GM21526 (cell line): Measurements from ENCODE around the gene C17orf75.
"Not testable (repeated sequence)": the region's sequence is repeated elsewhere in the genome, so short reads cannot be mapped to it uniquely, and the experiment has no call there.

Source experiments
- ATAC-seq: cut with Tn5 transposase; IDR thresholded peaks from one replicate; pipeline ENCODE4 v1.9.1; 2021; ENCODE audit warnings: moderate library complexity; ENCODE audit not compliant: unreplicated experiment, low FRiP score

The C17orf75 gene

DNA sequence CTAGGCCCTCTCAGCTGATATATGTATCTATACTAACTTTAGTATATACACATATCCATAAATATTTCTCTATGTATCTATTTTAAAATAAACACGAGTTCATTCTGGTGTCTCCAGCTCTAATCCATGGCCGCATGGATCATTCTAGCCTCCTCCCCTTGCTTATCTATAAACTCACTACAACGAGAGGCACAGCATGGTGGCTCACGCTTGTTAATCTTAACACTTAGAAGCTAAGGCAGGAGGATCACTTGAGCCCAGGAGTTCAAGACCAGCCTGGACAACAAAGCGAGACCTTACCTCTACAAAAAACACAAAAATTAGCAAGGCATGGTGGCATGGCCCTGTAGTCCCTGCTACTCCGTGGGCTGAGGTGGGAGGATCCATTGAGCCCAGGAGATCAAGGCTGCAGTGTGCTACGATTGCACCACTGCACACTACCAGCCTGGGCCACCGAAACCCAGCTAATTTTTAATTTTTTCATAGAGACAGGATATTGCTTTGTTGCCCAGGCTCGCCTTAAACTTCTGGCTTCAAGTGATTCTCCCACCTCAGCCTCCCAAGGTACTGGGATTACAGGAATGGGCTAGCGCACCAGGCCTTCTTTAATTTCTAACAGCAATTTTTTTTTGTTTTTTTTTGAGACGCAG, 4.1 kb upstream of the C17orf75 start:
- no peak for ATAC-seq

DNA sequence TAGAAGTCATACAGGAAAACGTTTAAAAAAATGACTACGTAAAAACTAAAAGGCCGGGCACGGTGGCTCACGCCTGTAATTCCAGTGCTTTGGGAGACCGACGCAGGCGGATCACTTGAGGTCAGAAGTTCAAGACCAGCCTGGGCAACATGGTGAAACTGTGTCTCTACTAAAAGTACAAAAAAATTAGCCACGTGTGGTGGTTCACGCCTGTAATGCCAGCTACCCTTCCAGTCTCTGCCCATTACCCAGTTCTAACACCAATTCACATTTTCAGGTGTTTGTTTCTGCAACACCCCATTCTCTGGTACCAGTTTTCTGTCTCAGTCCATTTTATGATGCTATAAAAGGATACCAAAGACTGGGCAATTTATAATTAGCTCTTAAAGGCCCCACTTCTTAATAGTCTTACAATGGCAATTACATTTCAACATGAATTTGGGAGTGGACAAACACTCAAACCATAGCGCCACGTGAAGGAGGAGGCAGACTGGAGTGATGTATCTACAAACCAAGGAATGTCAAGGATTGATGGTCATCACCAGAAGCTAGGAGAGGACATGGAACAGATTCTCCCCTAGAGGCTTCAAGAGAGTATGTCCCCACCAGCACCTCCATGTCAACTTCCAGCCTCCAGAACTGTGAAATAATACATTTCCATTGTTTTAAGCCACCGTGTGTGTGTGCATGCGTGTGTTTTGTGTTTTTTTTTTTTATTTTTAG, 791 bp upstream of the C17orf75 start:
- ATAC-seq: no peak

DNA sequence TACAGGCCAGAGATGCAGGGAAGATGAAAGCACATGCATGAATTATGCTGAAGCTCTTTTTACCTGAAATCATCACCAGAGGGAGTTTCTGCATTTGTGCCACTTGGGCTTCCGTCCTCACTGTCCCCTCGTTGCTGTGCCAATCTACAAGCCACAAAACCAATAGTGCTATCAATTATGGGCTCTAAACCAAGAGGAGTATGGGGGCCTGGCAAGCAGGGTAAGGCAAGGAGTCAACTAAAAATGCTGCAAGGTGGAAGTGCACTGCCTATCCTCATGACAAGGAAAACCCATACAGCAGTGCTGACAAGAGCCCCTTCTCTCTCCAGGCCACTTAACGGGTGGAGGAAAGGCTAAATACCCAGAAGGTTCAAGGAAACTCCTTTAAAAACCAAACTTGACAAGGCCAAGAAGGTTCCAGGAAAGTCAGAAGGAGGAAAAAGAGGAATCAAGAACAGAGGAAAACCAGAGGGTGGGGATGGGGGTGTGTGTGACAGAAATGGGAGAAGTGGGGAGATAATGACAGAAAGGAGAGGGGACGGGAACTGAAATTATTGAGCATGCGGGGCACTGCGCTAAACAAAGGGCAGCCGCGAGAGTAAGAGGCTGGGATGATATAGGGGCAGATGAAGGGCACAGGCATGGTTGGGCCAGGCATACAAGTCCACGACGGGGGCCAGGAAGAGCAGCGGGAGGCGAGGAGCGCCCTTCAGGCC, 674 bp downstream of the C17orf75 start:
- peak; percentile 11 for ATAC-seq

DNA sequence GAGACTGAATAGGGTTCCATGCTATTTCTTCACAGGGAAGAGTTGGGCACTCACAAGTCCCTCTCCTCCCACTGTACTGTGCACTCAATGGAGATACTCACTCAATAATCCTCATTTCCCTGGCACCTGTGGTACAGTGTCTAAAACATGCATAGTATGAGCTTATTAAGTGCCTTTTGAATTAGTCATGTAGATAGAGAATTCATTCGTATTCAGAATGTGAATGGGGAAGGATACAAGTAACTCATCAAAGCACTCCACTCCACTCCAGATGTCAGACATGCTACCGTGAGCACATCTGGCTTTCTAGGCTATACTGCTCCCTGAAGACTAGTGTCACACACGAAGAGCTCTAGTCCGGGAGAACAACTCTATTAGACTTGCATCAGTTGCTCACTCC, 6.3 kb downstream of the C17orf75 start:
- ATAC-seq: no peak

DNA sequence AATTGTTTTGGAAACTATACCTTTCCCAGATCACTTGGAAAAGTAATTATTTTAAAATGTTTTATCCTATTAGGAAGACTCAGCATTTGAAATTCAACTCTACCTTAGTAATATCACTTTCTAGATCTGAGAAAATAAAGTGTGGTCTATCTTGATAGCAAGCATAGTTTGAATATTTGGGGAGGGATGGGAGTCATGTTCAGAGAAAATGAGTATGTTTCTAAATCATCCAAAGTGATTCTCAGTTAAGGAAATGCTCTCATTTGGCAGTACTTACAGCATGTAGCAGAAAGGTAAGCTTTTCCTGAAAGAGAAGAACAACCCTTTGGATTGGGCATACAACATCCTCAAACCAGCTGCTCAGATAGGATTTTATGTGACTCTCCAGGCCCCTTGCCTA, 6.9 kb downstream of the C17orf75 start:
- ATAC-seq: no peak

DNA sequence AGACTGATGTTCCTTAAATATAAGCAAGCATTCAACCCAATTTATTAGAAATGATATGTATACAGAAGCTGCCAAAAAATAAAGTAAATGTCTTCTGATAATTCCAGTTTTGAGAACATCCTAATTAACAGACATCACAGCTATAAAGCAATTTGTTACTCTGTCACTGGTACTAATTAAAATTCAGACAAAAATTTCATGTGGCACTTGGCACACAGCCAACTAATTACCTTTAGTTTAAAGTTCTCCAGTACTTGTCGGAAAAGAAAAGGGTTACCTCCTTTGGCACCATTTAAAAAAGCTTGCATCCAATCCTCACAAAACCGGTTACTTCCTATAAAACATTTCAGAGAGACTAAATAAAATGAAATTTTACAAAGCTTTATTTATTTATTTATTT, 8.8 kb downstream of the C17orf75 start:
- no peak for ATAC-seq

DNA sequence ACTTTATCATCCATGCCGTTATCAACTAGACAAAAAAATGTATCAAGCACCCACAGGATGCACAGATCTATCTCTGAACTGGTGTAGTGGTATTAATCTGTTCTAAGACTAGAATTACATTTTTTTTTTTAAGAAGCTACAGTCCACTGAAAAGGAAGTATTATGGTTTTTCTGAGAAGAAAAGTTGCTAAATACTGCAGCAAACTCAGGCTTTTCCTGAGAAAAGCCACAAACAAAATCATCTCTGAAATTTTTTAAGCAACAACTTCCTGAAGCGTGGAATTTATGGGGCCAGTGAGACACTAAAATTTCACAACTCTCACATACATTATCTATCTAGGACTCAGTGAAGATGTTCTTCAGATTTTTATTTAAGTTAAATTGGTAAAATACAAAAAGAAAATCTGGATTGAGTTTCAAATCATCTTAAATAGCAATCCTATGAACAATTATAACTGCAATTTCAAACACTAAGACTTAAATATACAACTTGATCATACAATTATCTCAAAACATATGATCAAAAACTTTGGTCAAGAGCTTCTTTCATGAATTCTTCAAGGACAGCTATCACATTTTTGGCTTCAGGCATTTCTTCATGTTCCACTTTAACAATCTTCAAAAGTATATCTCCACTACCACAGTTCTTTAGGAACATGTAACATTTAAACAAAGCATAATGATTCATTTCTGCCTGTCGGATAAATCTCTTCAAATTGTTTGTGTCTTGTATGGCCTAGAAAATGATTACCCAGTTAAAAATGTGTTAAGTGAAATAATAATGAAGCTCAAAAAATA, 10.5 kb downstream of the C17orf75 start:
- no peak for ATAC-seq

DNA sequence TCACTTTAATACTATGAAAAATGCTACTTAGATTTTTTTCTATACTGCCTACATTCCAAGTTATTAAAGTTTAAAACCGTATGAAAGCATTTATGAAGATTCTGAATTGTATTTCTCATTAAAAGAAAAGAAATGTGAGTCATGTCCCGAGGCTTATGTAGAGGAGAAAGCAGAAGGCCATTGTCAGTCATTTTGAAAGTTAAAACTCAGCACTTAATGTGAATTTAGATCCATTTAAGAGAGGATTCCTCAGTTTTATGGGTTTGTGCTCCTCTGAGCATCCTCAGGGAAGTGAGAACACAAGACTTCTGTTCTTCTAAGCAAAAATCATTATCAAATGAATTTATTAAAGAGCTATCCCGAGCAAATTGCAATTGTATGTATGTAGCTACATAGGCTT, 11.8 kb downstream of the C17orf75 start:
- no peak for ATAC-seq

DNA sequence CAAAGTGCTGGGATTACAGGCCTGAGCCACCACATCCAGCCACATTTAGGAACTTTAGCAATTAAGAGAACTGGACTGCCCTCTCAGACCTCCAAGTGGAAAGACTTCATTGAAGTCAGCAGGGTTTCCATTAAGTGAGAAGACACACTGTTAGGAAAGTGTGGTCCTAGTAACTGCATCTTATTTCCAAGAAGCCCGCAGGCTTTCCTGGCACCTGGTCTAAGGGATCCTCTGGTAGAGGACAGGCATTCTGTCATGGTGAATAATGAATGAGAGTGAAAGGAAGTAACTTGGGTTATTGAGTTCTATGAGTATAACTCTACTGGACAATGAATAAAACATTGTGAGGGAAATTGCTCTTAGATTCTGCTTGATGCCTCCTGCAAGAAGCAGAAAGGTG, 14.1 kb downstream of the C17orf75 start:
- ATAC-seq: no peak

DNA sequence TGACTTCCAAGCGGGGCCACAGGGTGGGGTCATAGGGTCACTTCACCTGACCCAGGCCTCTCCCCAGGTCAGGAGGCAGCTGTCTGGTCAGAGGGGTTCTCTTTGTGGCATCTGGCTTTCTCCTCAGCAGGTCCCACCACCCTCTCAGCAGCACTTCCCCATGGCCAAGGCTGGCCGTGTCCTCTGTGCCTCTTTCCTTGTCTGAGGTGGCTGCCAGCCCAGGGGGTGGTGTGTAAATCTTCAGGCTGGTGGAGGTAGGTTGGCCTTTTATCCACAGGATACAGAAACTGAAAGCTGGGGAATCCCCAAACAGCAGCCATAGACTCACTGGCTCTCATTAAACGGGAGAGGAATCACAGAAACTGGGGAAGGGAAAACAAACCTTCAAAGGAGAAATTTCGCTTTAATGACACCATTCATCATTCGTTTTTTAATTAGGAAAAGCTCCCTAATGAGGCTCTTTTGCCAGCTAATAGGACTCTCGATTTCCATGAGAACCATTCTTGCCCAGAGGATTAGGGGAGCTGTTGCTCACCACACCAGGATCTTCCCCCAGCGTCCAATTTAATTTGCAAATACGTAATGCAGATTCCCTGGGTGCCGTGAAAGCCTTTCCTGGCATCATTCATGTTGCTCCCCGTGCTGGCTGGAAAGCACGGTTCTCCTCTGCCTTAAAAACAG, 18.0 kb downstream of the C17orf75 start:
- no peak for ATAC-seq

DNA sequence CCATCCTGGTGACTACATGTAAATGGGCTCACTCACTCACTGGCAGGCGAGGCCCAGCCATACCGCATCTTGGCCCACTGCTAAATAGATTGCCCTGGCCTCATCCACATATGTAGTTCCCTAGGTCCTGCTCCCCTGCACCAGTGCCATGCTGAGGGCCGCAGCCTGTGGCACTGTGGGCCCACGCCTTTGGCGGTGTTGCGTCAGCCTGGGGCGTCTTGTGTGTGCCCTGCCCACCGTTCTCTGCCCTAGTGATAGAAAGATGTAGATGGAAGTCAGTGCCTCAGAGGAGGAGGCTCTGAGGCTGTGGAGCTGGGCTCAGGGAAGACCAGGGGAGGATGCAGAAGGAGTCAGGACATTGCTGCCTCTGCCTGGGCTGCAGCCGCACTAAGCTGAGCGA, 18.9 kb downstream of the C17orf75 start:
- no peak for ATAC-seq

DNA sequence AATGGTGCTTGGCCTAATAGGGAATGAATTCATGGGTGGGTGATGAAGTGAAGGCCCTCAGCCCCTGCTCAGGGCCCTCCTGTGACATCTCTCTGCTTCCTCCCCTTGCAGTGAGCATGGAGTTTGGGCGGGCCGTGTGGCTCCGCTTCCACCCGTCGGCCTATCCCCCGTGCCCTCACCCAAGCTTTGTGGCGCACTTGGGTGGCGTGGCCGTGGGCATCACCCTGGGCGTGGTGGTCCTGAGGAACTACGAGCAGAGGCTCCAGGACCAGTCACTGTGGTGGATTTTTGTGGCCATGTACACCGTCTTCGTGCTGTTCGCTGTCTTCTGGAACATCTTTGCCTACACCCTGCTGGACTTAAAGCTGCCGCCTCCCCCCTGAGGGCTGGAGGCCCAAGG, 21.1 kb downstream of the C17orf75 start:
- no peak for ATAC-seq

DNA sequence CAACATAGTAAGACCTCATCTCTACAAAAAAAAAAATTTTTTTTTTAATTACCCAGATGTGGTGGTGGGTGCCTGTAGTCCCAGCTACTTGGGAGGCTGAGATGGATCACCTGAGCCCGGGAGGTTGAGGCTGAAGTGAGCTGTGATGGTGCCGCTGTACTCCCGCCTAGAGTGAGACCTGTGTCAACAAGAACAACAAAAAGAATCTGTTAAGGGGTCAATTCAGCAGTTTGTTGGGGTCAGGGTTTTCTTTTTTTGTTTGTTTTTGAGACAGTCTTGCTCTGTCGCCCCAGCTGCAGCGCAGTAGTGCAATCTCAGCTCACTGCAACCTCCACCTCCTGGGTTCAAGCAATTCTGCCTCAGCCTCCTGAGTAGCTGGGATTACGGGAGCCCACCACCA, 21.9 kb downstream of the C17orf75 start:
- ATAC-seq: not testable (repeated sequence)

DNA sequence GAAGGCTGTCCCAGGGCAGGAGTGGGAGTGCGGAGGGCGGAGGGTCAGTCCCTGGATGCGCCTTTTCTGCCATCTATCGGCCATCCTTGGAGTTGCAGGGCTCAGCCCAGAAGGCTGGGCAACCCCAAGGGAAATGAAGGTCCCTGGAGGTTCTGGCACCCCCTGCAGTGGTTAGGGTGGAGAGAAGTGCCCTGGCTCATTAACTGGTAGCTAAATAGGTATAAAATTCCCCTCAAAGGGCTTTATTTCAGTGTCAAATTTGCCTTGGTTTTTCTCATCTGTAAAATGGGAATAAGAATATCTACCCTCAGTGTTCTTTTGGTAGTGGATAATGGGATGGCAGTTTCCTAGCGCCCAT, 22.4 kb downstream of the C17orf75 start:
- ATAC-seq: peak; percentile 63

DNA sequence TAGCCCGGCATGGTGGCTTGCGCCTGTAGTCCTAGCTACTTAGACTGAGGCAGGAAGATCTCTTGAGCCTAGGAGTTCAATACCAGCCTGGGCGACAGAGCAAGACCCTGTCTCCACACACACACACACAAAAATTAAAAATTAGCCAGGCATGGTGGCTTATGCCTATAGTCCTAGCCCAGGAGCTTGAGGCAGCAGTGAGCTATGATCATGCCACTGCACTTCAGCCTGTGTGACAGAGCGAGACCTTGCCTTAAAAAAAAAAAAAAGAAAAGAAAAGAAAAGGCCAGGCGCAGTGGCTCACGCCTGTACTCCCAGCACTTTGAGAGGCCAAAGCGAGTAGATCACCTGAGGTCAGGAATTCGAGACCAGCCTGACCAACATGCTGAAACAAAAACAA, 23.9 kb downstream of the C17orf75 start:
- ATAC-seq: no peak

DNA sequence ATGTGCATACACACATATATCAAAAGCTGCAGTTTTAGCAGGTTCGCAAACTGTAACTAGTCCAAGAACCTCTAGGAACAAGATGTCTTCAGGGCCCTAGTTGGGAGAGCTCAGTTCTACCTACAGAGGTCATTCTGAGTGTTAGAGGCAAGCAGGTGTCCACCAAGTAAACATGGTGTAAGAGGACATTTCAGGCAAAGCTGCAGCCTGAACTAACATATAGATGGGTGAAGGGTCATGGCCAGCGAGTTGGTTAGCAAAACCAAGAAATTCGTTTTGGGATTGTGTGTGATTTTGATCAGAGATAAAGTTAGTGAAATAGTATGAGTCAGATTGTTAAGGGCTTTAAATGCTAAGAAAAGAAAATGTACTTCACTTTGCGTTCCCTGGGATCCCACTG, 24.6 kb downstream of the C17orf75 start:
- no peak for ATAC-seq

DNA sequence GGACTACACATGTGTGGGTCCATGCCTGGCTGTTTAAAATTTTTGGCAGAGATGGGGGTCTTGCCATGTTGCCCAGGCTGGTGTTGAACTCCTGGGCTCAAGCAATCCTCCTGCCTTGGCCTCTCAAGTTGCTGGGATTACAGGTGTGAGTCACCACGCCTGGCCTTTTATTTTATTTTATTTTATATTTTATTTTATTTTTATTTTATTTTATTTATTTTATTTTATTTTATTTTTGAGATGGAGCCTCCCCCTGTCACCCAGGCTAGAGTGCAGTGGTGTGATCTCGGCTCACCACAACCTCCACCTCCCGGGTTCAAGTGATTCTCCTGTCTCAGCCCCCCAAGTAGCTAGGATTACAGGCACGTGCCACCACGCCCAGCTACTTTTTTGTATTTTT, 25.3 kb downstream of the C17orf75 start:
- not testable (repeated sequence) for ATAC-seq

DNA sequence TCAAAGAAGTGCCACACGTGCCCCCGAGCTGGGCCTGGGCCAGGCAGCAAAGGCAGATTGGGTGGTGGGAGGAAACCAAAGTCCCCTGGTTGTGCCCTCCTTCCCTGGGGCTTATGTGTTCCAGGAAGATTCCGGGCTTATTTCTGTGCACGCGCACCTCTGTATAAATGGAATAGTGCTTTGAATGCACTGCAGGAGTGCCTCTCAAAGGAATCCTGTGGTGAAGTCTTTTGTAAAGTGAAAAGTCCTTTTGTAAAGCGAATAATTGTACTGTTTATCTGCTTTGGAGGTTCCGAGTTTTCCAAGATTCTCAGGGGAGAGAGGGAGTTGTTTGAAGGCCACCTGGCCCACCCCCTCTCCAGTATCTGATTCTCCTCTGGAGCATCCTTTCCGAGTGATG, 26.8 kb downstream of the C17orf75 start:
- ATAC-seq: no peak

DNA sequence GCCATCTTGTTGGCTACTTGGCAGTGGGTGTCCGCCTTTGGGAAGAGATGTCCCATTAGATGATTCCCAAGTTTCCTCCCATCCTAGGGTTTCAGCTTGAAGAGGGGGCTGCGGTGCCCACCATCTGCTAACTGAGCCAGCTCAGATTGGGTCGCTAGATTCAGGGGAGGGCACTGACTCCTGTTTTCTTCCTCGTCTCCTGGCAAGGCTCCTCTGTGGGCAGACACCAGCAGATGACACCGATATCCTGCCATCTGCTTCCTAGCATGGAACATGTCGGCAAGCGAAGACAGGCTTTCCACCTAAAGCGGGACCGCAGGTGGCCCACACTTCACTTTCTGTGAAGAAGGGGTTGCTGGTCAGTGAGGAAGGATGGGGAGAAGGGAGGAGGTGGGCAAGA, 27.3 kb downstream of the C17orf75 start:
- ATAC-seq: no peak

DNA sequence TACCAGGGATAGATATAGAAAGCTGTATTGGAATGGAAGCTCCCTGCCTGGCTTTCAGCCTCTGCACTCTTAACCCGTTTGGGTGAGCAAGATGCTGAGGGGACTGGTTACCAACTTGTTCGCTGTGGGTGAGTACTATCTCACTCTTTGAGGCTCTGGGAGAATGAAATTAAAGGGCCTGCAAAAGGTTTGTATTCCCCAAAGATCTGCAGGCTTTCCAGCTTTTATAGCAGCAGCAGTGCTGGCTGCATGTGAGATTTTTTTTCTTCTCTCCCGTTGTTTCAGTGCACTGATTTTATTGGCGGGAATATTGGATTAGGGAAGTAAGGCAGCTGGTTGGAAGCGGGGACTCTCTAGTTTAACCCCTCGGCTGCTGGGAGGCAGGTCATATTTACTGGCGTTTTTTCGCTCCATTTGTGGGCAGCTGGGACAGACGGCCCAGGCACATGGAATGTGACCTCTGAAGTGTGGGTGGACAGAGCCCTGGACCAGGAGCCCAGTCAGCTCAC, 30.9 kb downstream of the C17orf75 start:
- ATAC-seq: no peak
